ENCODE data around the gene TAF4.

- TF ChIP-seq EZH2 (IDR thresholded peaks at IDR 0.05; ENCODE audit: borderline replicate concordance, insufficient read depth, low read length, poor library complexity, severe bottlenecking) (no peak), CTCF (IDR thresholded peaks at IDR 0.05; ENCODE audit: poor library complexity, severe bottlenecking) (no peak)
These were observed 17.6 kb upstream of the TAF4 start for GRCh38 chr20:62083312-62083711.
